Central memory CD8-positive, alpha-beta T cell (primary cell): Measurements from ENCODE around the gene CARD6.
"Not testable (repeated sequence)": the region's sequence is repeated elsewhere in the genome, so short reads cannot be mapped to it uniquely, and the experiment has no call there.

Experiments used
- ATAC-seq: fragments of 150-1000 bp; cut with Tn5 transposase; replicated peaks from 2 replicates; pipeline ENCODE4 v1.10.0; 2022; ENCODE audit warnings: mild to moderate bottlenecking, moderate FRiP score, moderate number of reproducible peaks; ENCODE audit not compliant: poor library complexity, severe bottlenecking; ENCODE audit errors: extremely low read depth
- DNase-seq, 2 donors: peaks; one replicate each; pipeline ENCODE4 v3.0.0; 2021; ENCODE audit warnings: low spot score in 2 of 2
- H3K27ac Mint-ChIP-seq: one replicate; pipeline ENCODE4 v1.8.0; 2022; ENCODE audit warnings: low read depth, mild to moderate bottlenecking, moderate library complexity, mixed read lengths
- H3K27me3 Mint-ChIP-seq: one replicate; pipeline ENCODE4 v1.8.0; 2022; ENCODE audit warnings: mixed read lengths
- H3K36me3 Mint-ChIP-seq: one replicate; pipeline ENCODE4 v1.8.0; 2022; ENCODE audit warnings: mild to moderate bottlenecking, moderate library complexity, mixed read lengths; ENCODE audit not compliant: insufficient read depth
- H3K4me1 Mint-ChIP-seq: one replicate; pipeline ENCODE4 v1.8.0; 2022; ENCODE audit warnings: mixed read lengths
- H3K4me3 Mint-ChIP-seq: one replicate; pipeline ENCODE4 v1.8.0; 2022; ENCODE audit warnings: mild to moderate bottlenecking, moderate library complexity, mixed read lengths
- H3K9me3 Mint-ChIP-seq: one replicate; pipeline ENCODE4 v1.8.0; 2022; ENCODE audit warnings: mixed read lengths

The CARD6 gene

GRCh38 chr5:40801771-40802562, 39.2 kb upstream of the CARD6 start:
- Mint-ChIP-seq H3K36me3 (peaks cover 2% of the 10 kb centered on the region), H3K4me1 (peaks cover 8% of the 10 kb centered on the region), H3K9me3 (no peaks in the 10 kb centered on the region), H3K27me3 (no peaks in the 10 kb centered on the region), H3K4me3 (no peak overlapping the region), H3K27ac (no peak overlapping the region)
- ATAC-seq (no peak), DNase-seq (no peak)

- H3K4me3 Mint-ChIP-seq = no peak overlapping the region
Observed at GRCh38 chr5:40812125-40812524, 29.0 kb upstream of the CARD6 start.

GRCh38 chr5:40813698-40814281, 27.4 kb upstream of the CARD6 start:
- H3K27ac Mint-ChIP-seq = no peak overlapping the region
- H3K9me3 Mint-ChIP-seq = no peaks in the 10 kb centered on the region
- H3K36me3 Mint-ChIP-seq = no peaks in the 10 kb centered on the region
- no peak for DNase-seq
- H3K4me3 Mint-ChIP-seq = no peak overlapping the region
- no peaks in the 10 kb centered on the region for H3K27me3 Mint-ChIP-seq
- H3K4me1 Mint-ChIP-seq = no peaks in the 10 kb centered on the region
- ATAC-seq = no peak

More at GRCh38 chr5:40812125-40812524, 29.0 kb upstream of the CARD6 start:
- no peaks in the 10 kb centered on the region for H3K27me3 Mint-ChIP-seq
- DNase-seq (no peak), ATAC-seq (no peak)
- no peaks in the 10 kb centered on the region for H3K4me1 Mint-ChIP-seq
- H3K36me3 Mint-ChIP-seq = no peaks in the 10 kb centered on the region
- no peak overlapping the region for H3K27ac Mint-ChIP-seq
- H3K9me3 Mint-ChIP-seq = no peaks in the 10 kb centered on the region

GRCh38 chr5:40823459-40823858, 17.7 kb upstream of the CARD6 start:
- Mint-ChIP-seq H3K4me3 (no peak overlapping the region), H3K9me3 (no peaks in the 10 kb centered on the region), H3K36me3 (peaks cover 26% of the 10 kb centered on the region), H3K27ac (no peak overlapping the region), H3K4me1 (peaks cover 11% of the 10 kb centered on the region), H3K27me3 (no peaks in the 10 kb centered on the region)
- DNase-seq (no peak), ATAC-seq (no peak)

- H3K27ac Mint-ChIP-seq, H3K9me3 Mint-ChIP-seq, H3K4me3 Mint-ChIP-seq, ATAC-seq, DNase-seq, H3K27me3 Mint-ChIP-seq: not testable (repeated sequence)
- peaks cover 23% of the 10 kb centered on the region for H3K4me1 Mint-ChIP-seq
- H3K36me3 Mint-ChIP-seq = peaks cover 43% of the 10 kb centered on the region
Observed at GRCh38 chr5:40825461-40826043, 15.6 kb upstream of the CARD6 start.

- no peaks in the 10 kb centered on the region for H3K27me3 Mint-ChIP-seq
- peaks cover 29% of the 10 kb centered on the region for H3K4me1 Mint-ChIP-seq
- DNase-seq (no peak), ATAC-seq (no peak)
- no peak overlapping the region for H3K27ac Mint-ChIP-seq
- H3K36me3 Mint-ChIP-seq = peaks cover 54% of the 10 kb centered on the region
- H3K4me3 Mint-ChIP-seq = no peak overlapping the region
- no peaks in the 10 kb centered on the region for H3K9me3 Mint-ChIP-seq
Observed at GRCh38 chr5:40826489-40827187, 14.5 kb upstream of the CARD6 start.

- ATAC-seq (no peak), DNase-seq (no peak)
- Mint-ChIP-seq H3K27me3 (no peaks in the 10 kb centered on the region), H3K4me3 (no peak overlapping the region), H3K36me3 (peaks cover 61% of the 10 kb centered on the region), H3K27ac (peak overlapping the region; percentile 36), H3K4me1 (peaks cover 35% of the 10 kb centered on the region), H3K9me3 (no peaks in the 10 kb centered on the region)
Observed at GRCh38 chr5:40827188-40827977, 13.8 kb upstream of the CARD6 start.

- Mint-ChIP-seq H3K4me1 (peaks cover 42% of the 10 kb centered on the region), H3K9me3 (no peaks in the 10 kb centered on the region), H3K27me3 (no peaks in the 10 kb centered on the region), H3K27ac (peak overlapping the region; percentile 36), H3K36me3 (peaks cover 68% of the 10 kb centered on the region), H3K4me3 (no peak overlapping the region)
- ATAC-seq (no peak), DNase-seq (no peak)
Observed at GRCh38 chr5:40828021-40828631, 13.0 kb upstream of the CARD6 start.

- H3K27ac Mint-ChIP-seq = peak overlapping the region; percentile 36
- no peaks in the 10 kb centered on the region for H3K27me3 Mint-ChIP-seq
- H3K36me3 Mint-ChIP-seq = peaks cover 75% of the 10 kb centered on the region
- DNase-seq (no peak), ATAC-seq (no peak)
- H3K9me3 Mint-ChIP-seq = no peaks in the 10 kb centered on the region
- peaks cover 45% of the 10 kb centered on the region for H3K4me1 Mint-ChIP-seq
- H3K4me3 Mint-ChIP-seq = no peak overlapping the region
Observed at GRCh38 chr5:40828690-40829661, 12.2 kb upstream of the CARD6 start.

- DNase-seq (no peak), ATAC-seq (no peak)
- Mint-ChIP-seq H3K9me3 (no peaks in the 10 kb centered on the region), H3K4me1 (peaks cover 53% of the 10 kb centered on the region), H3K27me3 (no peaks in the 10 kb centered on the region), H3K36me3 (peaks cover 83% of the 10 kb centered on the region), H3K27ac (no peak overlapping the region), H3K4me3 (no peak overlapping the region)
Observed at GRCh38 chr5:40829748-40830533, 11.2 kb upstream of the CARD6 start.
